Mesothelial cell of epicardium (in vitro differentiated cells): ENCODE measurements around the gene UBE3C. TPM values are rescaled to one million over a fixed set of nuclear protein-coding genes. Genes with fewer than 3 reads are reported as not detected.
"Not testable (repeated sequence)": the region's sequence is repeated elsewhere in the genome, so short reads cannot be mapped to it uniquely, and the experiment has no call there.

ENCODE experiments used
- DNase-seq, 2 experiments: peaks; one replicate each; pipeline ENCODE4 v3.0.0; 2021; ENCODE audit warnings: low spot score in 2 of 2; ENCODE audit not compliant: unreplicated experiment in 2 of 2
- H3K27ac Mint-ChIP-seq: 2 replicates; pipeline ENCODE4 v1.8.0; 2021; ENCODE audit warnings: mixed read lengths
- H3K27me3 Mint-ChIP-seq: 2 replicates; pipeline ENCODE4 v1.8.0; 2021; ENCODE audit warnings: low read depth, mixed read lengths
- H3K36me3 Mint-ChIP-seq: 2 replicates; pipeline ENCODE4 v1.8.0; 2021; ENCODE audit warnings: mixed read lengths
- H3K4me1 Mint-ChIP-seq: 2 replicates; pipeline ENCODE4 v1.8.0; 2021; ENCODE audit warnings: mixed read lengths
- H3K4me3 Mint-ChIP-seq: 2 replicates; pipeline ENCODE4 v1.8.0; 2021; ENCODE audit warnings: mild to moderate bottlenecking, moderate library complexity, mixed read lengths
- H3K9me3 Mint-ChIP-seq: 2 replicates; pipeline ENCODE4 v1.8.0; 2021; ENCODE audit warnings: mixed read lengths
- CTCF ChIP-seq: fragments of 200-600 bp; sonication (generic); IDR thresholded peaks from one replicate; pipeline ENCODE4 v1.5.0; 2021; ENCODE audit warnings: antibody characterized with exemption; ENCODE audit not compliant: unreplicated experiment
- total RNA-seq: library from RNA; stranded (reverse); gene quantifications from 3 replicates; pipeline ENCODE4 v1.2.1, GENCODE V29; 2021

UBE3C gene
- total RNA-seq, 1 donor from 2014 or later, result 58.8 TPM

DNA sequence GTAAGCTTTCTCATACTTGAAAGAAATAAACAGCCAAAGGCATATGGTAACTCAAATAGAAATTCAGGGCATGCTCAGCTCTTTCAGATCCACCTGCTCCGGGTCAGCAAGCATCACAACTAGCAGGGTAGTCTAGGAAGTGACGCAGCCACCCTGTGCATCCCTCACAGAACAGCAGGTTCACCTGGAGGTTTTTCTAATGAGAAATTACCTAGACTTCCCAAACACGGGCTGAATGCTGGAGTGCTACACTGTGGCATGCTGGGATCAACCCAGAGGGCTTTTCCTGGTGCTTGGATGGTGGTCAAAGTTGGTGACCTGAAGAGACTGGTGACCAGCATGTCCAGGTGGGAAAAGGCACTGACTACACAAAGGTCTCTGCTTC is 131.3 kb downstream of the UBE3C start:
- Mint-ChIP-seq H3K27ac (no peak overlapping the region), H3K4me1 (peaks cover 2% of the 10 kb centered on the region), H3K36me3 (peaks cover 20% of the 10 kb centered on the region), H3K4me3 (no peak overlapping the region), H3K9me3 (no peaks in the 10 kb centered on the region), H3K27me3 (no peaks in the 10 kb centered on the region)
- no peak for TF ChIP-seq CTCF
- DNase-seq, result no peak

- Mint-ChIP-seq H3K36me3 (peaks cover 15% of the 10 kb centered on the region), H3K27me3 (no peaks in the 10 kb centered on the region), H3K4me1 (peaks cover 2% of the 10 kb centered on the region), H3K4me3 (no peak overlapping the region), H3K9me3 (no peaks in the 10 kb centered on the region), H3K27ac (peak overlapping the region; percentile 54)
- no peak for DNase-seq
- TF ChIP-seq CTCF, result no peak
These were observed 132.7 kb downstream of the UBE3C start for GRCh38 chr7:157271315-157271990.

DNA sequence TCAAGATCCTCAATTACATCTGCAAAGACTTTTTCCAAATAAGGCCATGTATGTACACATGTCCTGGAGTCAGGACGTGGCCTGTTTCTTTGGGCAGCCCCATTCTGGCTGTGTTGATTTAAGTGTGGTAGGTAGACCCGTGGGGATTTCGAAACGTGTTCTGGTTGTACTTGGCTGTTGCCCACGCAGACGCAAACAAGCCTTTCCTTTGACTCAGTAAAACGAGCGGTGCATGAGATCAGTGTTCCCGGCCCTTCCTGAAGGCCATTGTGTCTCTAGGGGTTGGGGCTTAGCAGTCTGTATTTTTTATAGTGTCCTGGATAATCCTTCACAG is 133.2 kb downstream of the UBE3C start:
- no peak for DNase-seq

GRCh38 chr7:157272351-157273207 is 133.9 kb downstream of the UBE3C start:
- Mint-ChIP-seq H3K4me1 (peaks cover 6% of the 10 kb centered on the region), H3K27ac (peak overlapping the region; percentile 54), H3K27me3 (no peaks in the 10 kb centered on the region), H3K4me3 (no peak overlapping the region), H3K36me3 (peaks cover 13% of the 10 kb centered on the region), H3K9me3 (no peaks in the 10 kb centered on the region)
- DNase-seq, result no peak
- no peak for TF ChIP-seq CTCF

More for the DNA sequence above, 133.2 kb downstream of the UBE3C start:
- no peaks in the 10 kb centered on the region for H3K27me3 Mint-ChIP-seq
- H3K36me3 Mint-ChIP-seq, result peaks cover 15% of the 10 kb centered on the region
- peaks cover 2% of the 10 kb centered on the region for H3K4me1 Mint-ChIP-seq
- no peak overlapping the region for H3K4me3 Mint-ChIP-seq
- no peak for TF ChIP-seq CTCF
- no peaks in the 10 kb centered on the region for H3K9me3 Mint-ChIP-seq
- H3K27ac Mint-ChIP-seq, result peak overlapping the region; percentile 54

DNA sequence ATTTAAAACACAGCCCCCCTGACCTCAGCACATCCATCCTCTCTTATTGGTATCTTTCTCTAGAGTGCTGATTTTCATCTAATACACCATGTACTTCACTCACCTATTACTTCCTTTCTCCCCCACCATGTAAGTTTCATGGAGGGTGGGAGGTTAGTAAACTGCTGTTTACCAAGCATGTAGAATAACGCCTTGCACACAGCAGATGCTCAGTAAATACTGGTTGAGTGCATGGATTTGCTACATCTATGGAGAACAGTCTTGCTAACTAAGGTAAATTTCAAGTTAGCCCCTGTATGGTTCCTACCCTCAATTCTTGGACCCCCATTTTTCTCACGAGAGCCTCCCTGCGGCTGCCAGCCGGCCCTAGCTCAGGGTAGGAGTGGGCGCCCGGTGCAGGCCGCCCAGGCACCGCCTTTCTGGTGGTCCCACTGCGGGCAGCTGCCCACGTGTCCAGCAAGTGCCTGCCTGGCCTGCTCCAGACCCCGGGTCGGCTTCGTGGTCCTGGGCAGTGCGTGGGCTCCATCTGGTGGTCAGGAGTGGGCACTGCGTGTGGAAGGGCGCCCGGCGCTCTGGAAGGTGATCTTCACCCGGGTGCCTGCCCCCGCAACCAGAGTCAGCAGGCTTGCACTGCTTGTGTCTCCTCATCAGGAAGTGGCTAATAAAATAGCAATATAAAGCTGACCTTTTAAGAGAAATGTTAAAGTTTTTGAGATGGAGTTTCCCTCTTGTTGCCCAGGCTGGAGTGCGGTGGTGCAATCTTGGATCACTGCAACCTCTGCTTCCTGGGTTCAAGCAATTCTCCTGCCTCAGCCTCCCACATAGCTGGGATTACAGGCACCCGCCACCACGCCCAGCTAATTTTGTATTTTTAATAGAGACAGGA is 134.7 kb downstream of the UBE3C start:
- no peak overlapping the region for H3K4me3 Mint-ChIP-seq
- H3K27ac Mint-ChIP-seq, result no peak overlapping the region
- H3K27me3 Mint-ChIP-seq, result no peaks in the 10 kb centered on the region
- H3K9me3 Mint-ChIP-seq, result no peaks in the 10 kb centered on the region
- peaks cover 10% of the 10 kb centered on the region for H3K36me3 Mint-ChIP-seq
- DNase-seq, result peak in 1 of 2 experiments; percentile 73
- peaks cover 6% of the 10 kb centered on the region for H3K4me1 Mint-ChIP-seq
- TF ChIP-seq CTCF, result peak; percentile 85

DNA sequence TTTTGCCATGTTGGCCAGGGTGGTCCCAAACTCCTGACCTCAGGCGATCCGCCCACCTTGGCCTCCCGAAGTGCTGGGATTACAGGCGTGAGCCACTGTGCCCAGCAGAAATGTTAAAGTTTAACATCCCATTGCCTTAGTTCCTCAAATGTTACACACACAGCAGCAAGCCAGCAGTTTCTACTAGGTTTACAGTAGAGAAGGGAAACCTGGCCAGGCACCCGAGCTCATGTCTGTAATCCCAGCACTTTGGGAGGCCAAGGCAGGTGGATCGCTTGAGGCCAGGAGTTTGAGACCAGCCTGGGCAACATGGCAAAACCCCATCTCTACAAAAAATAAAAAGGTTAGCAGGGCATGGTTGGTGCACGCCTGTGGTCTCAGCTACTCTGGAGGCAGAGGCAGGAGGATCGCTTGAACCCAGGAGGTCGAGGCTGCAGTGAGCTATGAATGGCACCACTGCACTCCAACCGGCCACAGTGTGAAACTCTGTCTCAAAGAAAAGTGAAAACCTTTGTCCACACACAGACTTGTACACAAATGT is 135.4 kb downstream of the UBE3C start:
- H3K27me3 Mint-ChIP-seq, H3K4me3 Mint-ChIP-seq, H3K27ac Mint-ChIP-seq, H3K9me3 Mint-ChIP-seq, DNase-seq, H3K4me1 Mint-ChIP-seq: not testable (repeated sequence)
- H3K36me3 Mint-ChIP-seq, result peaks cover 10% of the 10 kb centered on the region
